Measurements from ENCODE around the gene WNT9A.
"Not testable (repeated sequence)": the region's sequence is repeated elsewhere in the genome, so short reads cannot be mapped to it uniquely, and the experiment has no call there.

DNA sequence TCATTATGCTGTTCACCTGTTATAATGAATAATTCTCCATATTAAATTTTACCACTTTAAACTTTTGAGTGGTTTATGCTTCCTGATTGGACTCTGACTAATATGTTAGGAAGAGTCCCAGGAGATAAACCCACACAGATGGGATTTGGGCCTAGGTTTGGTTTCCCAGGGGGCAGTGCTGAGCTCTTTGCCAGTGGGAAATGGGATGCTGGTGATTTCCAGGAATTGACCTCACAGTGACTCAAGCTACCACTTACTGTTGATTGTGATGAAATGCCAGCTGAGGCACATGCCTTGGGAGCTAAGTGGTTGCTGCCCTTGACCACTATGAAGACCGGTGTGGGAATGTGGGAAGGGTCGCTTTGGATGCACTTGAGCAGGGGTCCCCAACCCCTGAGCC is 19.0 kb upstream of the WNT9A start:
- TF ChIP-seq, protein P1, sequence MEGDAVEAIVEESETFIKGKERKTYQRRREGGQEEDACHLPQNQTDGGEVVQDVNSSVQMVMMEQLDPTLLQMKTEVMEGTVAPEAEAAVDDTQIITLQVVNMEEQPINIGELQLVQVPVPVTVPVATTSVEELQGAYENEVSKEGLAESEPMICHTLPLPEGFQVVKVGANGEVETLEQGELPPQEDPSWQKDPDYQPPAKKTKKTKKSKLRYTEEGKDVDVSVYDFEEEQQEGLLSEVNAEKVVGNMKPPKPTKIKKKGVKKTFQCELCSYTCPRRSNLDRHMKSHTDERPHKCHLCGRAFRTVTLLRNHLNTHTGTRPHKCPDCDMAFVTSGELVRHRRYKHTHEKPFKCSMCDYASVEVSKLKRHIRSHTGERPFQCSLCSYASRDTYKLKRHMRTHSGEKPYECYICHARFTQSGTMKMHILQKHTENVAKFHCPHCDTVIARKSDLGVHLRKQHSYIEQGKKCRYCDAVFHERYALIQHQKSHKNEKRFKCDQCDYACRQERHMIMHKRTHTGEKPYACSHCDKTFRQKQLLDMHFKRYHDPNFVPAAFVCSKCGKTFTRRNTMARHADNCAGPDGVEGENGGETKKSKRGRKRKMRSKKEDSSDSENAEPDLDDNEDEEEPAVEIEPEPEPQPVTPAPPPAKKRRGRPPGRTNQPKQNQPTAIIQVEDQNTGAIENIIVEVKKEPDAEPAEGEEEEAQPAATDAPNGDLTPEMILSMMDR (IDR thresholded peaks at IDR 0.05; ENCODE audit: insufficient read depth, low read length) = not testable (repeated sequence)
- TF ChIP-seq, protein P2, sequence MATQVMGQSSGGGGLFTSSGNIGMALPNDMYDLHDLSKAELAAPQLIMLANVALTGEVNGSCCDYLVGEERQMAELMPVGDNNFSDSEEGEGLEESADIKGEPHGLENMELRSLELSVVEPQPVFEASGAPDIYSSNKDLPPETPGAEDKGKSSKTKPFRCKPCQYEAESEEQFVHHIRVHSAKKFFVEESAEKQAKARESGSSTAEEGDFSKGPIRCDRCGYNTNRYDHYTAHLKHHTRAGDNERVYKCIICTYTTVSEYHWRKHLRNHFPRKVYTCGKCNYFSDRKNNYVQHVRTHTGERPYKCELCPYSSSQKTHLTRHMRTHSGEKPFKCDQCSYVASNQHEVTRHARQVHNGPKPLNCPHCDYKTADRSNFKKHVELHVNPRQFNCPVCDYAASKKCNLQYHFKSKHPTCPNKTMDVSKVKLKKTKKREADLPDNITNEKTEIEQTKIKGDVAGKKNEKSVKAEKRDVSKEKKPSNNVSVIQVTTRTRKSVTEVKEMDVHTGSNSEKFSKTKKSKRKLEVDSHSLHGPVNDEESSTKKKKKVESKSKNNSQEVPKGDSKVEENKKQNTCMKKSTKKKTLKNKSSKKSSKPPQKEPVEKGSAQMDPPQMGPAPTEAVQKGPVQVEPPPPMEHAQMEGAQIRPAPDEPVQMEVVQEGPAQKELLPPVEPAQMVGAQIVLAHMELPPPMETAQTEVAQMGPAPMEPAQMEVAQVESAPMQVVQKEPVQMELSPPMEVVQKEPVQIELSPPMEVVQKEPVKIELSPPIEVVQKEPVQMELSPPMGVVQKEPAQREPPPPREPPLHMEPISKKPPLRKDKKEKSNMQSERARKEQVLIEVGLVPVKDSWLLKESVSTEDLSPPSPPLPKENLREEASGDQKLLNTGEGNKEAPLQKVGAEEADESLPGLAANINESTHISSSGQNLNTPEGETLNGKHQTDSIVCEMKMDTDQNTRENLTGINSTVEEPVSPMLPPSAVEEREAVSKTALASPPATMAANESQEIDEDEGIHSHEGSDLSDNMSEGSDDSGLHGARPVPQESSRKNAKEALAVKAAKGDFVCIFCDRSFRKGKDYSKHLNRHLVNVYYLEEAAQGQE (IDR thresholded peaks at IDR 0.05; ENCODE audit: insufficient replicate concordance, low read depth) = not testable (repeated sequence)
- not testable (repeated sequence) for TF ChIP-seq POLR2AphosphoS5, GABPA (IDR thresholded peaks at IDR 0.05; ENCODE audit: low read depth)
